Glomerular visceral epithelial cell (primary cell): ENCODE results near the gene FTH1.
A peak's percentile ranks its signal among the peaks of the same experiment; 100 is the strongest.
"Not testable (repeated sequence)": the region's sequence is repeated elsewhere in the genome, so short reads cannot be mapped to it uniquely, and the experiment has no call there.

Experiments used
- DNase-seq: peaks from one replicate; pipeline ENCODE4 v3.0.0-alpha.2; 2016; ENCODE audit errors: extremely low spot score

Gene FTH1

DNA sequence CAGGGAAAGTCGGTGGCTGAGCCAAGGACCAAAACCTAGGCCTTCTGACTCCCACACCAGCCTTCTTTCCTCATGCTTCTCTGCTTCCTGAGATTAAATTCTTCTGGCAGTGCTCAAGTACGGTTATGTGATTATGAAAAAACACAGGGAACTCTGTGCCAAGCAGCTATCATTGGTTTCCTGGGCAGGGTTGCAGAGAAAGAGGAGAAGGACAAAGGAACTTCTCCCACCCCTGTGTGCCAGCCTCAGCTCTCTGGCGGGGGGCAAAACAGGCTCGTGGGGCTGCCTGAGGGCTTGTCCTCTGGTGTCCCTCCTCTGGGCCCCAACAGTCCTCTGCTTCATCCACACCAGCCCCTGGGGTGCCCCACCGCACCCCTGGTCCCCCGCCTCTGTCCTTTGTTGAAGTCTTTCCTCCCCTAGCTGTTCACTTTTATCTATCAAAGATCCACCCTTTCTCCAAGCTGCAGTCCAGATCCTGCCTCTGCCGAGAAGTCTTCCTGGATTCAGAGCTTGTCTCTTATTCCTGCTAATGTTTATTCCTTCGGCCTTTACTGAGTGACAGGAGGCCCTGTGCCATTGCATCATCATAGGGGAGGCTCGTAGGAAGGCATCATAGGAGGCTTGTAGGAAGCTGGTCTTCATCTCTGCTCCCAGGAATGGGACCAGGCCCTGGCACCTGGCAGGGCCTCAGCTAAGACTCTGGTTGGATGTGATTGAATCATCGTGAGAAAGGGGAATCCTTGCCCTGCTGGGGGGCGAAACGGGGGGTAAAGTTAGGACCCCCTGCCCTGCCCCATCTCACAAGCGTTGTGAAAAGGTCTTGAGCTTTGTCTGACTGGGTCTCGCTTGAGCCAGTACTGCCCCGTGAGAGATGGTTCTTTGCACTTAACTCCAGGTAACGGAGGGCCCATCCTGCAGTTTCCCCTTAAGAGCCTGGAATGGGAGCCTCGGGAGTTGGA, 11.5 kb upstream of the FTH1 start:
- DNase-seq, result no peak

DNA sequence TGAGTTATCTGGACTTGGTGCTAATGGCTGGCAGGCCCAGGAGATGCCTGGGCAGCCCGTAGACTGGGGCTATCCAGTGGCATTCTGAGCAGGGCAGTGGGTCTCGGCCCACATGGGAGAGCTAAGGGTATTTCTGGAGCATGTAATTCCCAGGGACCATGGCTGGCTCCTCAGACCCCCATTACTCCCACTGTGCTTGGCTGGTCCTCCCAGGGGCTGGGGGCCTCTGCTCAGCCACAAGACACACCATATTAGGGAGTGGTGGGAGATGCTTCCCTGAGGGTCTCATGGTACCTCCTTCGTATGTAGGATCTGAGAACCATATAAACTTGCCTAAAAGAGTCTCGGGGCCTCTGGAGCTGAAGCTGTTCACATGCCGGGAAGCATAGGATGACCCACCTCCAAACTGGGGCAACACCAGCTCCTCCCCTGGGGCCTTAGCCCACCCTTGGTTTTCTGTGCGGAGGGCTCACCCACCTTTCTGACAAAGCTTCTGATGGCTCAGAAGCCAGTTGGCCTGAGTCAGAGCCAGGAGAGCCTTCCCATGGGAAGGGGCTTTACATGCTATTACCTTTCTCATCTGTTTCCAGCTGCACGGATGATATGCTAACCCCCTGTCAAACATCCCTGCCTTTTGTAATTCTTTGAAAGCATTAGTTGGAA, 9.5 kb upstream of the FTH1 start:
- DNase-seq, result no peak

DNA sequence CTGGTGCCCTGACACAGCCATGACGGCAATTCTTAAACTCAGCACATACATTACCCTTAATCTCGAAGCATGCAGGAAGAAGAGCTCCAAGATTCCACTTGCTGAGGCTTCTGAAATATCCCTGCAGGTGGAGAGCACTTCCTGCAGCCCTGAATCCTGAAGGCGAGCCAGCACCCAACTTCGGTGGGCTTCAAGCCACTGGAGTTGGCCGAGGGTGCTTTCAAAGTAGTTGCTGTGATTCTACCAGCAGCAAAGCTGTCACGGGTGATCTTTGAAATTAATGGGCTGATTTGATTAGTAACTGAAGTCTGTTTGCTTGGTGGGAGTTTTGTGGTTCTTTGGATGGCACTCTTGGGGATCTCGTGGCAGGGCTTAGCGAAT, 9.0 kb upstream of the FTH1 start:
- DNase-seq, result no peak

DNA sequence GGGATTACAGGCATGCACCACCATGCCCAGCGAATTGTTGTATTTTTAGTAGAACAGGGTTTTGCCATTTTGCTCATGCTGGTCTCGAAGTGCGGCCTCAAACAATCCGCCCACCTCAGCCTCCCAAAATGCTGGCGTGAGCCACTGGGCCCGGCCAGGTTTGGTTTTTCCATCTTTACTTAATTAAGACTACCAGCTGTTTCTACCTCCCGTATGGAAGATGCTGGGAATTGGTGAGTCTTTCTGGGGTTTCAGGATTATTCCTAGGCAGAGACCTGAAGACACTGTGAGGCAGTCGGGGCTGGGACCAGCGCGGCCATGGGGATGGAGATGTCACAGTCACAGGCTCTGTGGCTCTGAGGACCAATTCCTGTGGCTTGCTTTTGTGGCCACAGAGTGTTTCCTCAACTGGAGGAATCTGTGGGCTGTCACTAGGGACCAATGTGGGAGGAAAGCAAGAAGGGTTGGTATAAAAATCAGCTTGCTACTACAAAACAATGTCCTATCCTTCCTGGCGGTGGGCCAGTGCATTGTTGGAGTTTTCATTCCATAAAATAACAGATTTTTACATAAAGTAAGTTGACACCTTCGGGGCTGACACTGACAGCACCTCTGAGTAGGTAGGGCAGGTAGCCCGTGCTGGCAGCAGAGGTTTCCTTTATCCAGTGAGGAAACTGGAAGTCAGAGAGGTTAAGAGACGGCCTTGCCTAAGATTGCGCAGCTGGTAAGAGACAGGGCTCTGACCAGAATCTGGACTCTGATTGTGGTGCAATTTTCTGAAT, 8.4 kb upstream of the FTH1 start:
- no peak for DNase-seq

DNA sequence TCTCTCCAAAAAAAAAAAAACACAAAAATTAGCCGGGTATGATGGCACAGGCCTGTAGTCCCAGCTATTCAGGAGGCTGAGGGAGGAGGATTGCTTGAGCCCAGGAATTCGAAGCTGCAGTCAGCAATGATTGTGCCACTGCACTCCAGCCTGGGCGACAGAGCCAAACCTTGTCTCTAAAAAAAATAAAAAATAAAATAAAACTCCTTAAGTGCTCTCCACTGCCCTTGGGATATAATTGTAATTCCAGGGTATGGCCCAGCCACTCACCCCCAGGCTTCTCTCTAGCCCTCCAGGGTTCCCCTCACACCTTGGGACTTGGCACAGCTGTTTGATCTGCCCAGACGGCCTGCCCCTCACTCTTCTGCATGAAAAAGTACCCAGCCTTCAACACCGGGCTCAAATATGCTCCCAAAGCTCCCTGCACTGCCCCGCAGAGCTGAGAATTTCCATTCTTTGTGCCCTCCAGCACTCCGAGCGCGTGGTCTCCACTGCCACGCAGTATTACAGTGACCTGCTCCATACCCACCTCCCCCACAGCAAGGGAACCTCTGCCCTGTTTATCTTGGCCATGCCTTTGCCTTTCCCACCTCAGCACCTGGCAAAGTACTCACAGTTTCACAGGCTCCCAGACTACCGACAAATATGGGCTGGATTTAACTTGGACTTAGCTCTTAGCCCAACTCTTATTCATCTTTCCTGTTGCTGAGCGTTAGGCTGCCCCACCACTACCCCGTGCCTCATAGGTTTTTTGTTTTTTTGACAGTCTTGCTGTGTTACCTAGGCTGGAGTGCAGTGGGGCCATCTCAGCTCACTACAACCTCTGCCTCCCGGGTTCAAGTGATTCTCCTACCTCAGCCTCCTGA, 7.6 kb upstream of the FTH1 start:
- no peak for DNase-seq

DNA sequence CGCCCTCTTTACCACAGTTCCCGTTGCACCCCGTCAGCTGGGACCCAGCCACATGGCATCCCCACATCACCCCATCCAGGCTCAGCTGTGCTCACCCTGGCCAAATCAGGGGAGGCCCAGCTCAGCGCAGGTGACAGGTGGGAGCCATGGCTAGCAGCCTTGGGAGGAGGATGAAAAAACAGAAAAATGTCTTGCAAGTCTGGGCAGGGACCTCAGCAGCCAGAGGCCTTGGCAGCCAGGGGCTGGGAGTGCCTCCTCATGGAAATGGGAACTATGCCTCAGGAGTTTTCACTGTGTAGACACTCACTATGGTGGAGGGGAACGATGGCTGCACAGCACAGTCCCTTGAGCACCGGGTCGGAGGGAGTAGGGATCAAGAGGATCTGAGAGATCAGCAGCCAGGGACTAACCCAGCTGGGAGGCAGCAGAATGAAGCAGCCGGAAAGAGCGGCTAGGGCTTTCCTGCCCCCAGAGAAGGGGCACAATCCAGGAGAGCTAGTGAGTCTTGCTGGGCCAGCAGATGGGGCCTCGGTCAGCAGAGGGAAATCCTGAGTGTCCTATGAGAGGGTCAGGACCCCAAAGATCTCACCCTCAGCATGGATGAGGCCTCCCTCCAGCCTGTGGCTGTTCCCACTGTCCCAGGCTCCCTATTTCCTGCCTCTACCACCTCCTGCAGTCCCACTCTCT, 6.2 kb upstream of the FTH1 start:
- no peak for DNase-seq

DNA sequence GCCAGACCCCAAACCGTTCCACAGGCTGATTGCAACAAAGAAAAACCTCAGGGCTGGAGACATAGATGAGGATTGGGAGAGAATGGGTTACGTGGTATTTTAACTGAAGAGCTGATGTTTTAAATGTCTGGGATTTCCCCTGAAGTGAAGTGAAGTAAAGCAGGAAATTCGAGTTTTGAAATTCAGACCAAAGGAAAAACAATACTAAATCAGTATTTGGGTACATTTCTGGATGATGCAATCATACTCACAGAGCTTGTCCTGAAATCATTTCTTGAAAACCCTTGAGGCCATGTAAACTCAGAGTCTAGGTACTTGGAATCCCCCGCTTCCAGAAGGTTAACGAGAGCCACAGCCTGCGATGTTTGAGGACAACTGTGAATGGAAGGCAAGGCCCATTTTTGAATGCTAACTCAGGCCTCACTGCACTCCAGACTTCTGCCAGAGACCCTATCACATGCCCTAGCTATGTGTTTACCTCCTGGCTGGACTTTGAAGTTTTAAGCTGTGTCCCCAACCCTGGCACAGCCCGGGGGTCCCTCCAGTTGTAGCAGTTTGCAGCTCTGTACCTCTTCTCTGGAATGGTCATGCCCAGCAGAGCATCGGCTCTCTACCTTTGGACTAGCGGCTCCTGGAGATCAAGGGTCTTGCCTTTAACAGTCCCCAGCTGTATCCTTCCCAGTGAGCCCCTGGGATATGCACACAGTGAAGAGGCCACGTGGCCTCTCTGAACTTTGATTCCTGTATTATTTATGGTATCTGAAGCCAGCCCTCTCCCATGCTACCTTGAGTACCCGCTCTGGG, 5.4 kb upstream of the FTH1 start:
- peak; percentile 89 for DNase-seq

DNA sequence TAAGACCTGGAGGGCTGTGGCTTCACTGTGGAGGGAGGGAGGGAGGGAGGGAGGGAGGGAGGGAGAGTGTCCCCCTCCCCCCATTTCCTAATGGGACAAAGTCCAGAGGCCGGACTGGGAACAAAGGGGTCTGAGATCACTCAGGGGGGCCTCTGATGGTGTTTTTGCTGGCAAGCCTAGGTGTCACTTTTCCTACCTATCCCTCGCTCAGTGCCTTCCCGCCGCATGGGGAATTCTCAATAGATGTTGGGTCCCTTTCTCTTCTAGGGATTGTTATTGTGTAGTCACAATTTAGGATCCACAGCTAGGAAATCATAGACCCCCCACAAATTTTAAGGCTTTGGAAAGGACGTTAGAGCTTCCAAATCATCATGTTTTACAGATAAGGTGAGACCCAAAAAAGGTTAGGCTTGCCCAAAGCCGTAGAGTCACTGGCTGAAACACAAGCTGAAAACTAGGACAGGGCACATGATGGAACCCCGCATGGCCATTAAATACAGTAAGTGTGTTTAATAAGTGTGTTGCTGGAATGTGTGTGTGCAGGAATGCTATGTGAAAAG, 4.8 kb upstream of the FTH1 start:
- DNase-seq, result no peak

DNA sequence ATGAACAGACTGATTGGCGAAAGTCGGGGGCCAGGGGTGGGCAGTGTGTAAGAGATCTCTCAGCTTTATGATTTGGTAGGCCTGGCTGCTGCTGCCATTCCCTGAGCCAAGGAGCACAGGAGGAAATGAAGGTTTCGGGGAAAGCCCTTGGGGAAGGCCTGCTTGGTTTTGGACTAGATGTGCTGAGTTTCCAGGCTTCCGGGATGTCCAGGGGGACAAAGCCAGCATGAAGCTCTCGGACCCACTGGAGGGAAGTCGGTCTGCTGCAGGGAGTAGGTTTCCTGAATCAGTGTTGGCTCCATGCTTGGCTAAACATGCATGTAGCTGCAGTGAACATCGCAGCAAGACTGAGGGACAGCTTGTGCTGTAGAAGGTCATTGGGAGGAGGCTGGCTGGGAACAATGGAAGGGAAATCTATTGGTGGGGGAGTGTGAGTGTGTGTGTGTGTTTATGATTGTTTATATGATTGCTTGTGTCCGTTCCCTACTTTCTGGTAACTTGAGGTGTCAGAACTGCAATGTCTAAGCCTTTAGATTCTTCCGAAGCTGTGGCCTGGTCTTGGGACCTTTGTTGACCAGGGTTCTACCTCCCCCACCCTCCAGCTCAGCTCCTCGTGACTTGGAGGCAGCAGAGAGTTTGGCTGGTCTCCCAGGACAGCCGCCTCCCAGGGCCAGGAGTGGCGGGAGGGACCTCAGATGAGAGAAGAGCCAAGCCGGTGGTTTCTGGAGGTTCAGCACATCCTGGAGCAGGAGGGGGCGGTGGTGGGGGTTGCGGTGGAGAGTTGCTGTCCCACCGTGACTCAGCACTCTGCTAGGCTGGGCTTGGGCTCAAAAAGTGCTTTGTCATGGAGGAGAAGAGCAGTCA, 4.0 kb upstream of the FTH1 start:
- DNase-seq, result peak; percentile 99

DNA sequence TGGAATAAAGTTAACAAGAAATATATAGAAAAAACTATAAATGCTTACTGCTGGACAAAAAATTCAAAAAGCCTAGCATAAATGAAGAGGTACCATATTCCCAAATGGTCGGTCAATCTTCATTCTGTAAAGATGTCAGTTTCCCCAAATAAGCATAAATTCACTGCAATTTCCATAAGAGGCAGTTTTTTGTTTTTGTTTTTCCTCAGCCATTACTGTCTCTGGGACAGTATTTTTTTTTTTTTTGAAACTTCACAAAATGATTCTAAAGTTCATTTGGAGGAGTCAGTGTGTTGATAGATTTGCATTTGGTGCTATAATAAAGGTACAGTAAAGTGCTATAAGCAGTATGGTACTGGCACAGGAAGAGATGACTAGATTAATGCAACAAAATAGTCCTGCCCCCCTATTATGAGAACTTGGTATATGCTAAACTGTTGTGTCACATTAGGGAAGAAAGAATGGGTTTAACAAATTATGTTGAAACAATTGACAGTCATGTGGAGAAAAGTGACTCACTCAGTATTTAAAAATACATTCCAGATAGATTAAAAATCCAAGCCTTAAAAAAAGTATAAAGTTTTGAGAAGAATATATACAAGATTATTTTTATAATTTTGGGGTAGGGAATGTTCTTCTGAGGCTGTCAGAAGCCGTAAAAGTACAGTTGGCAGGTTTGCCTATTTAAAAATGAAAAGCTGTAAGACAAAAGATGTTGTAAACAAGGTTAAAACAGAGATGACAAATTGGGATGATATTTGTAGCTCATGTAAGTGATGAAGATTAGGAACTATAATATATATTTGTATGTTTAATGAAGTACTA, 2.6 kb upstream of the FTH1 start:
- peak; percentile 26 for DNase-seq

DNA sequence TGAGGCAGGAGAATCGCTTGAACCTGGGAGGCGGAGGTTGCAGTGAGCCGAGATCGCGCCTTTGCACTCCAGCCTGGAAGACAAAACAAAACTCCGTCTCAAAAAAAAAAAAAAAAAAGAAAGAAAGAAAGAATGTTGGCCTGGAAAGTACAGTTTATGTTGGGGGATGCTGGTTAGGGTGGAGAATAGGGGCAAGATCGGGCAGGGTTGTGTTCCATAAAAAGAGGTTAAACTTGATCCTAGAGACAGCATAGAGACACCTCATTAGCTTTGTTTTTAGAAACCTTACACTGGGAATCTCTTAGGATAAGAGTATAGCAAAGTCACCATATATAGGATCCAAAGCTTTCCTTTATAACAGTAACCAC, 1.9 kb upstream of the FTH1 start:
- no peak for DNase-seq

DNA sequence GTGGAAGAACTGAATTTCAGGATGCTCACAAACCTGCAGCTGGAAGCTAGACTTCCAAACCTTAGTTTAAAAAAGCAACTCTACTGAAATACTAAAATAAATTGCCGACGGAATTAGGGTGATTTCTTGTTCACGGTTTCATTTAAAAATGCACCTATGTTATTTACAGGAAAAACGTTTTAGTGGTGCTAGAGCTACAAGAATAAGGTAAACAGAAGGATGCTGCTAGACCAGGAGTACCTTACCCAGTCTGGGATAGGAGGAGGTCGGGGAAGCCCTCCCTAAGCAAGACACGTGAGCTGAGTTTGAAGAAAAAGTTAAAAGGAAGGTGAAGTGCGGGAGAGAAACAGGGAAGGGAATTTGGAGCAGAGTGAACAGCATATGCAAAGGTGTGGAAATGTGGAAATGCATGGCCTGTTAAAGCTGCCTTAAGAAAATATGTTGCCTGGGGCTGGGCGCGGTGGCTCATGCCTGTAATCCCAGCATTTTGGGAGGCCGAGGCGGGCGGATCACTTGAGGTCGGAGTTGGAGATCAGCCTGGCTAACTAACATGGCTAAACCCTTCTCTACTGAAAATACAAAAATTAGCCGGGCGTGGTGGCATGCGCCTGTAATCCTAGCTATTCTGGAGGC, 1.4 kb upstream of the FTH1 start:
- no peak for DNase-seq

DNA sequence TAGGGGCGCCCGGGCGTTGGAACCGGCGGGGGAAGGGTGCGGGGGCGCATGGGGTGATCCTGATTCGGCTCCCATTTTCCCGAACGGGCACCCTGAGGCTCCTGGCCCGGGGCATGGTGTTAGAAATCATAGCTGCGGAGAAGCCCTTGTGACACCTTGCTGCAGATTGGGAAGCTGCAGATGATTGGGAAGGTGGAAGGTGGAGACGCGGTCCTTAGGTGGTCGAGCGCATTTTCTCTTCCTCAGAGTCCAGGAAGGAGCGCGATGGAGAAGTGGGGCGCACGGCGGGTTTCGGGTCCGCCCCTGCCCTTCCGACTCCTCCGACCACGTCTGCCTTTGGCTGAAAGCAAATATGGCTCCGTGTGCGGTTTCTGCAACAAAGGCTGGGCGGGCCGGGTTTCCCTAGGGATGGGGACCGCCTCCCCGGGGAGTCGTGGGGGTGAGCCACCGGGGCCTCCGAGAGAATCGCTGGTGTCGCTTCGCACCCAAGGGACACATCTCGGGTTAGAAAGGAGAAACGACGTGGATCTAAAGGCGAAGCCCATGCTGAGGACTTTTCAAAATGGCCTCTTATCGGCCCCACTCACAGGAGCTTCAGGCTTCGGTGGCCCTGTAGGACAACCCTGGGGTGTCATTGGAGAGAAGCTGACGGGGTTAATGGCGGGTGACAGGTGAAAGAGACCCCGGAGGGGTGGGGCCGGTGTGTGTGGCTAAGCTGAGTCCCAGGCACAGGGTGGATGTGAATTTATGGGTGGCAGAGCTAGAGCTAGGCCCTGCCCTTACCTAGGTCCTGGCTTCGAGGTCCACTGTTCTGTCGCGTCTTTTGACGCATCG, 707 bp upstream of the FTH1 start:
- DNase-seq, result peak; percentile 32

DNA sequence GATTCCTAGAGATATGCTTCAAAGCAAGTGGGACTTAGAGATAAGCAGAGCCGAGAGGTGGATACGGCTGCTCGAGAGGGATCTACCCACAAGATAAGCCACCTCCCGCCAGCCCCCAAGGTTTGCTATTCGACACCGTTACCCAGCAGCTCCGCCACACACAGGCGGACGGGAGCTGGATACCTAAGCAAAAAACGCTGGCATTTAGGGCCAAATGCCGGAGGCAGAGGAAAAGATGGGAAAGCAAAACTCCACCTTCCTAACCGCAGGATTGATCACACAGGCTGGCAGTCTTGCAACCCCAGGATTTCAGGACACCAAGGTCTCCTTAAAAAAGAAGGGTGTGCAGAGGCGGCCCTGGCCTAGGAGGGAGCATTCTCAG, 709 bp downstream of the FTH1 start:
- DNase-seq, result peak; percentile 42

DNA sequence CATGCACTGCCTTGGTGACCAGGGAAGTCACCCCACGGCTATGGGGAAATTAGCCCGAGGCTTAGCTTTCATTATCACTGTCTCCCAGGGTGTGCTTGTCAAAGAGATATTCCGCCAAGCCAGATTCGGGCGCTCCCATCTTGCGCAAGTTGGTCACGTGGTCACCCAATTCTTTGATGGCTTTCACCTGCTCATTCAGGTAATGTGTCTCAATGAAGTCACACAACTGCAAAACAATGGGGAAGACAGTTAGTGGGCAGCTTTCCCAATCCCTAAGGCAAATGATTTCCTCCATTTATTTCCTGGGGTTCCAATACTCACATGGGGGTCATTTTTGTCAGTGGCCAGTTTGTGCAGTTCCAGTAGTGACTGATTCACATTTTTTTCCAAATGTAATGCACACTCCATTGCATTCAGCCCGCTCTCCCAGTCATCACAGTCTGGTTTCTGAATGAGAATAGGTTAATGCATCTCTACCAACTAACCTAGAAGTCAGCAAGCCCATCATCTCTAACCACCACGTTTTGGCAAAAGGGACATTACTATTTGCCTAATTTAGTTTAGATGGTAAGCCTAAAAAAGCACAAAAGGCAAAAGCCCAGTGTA, 2.7 kb downstream of the FTH1 start:
- not testable (repeated sequence) for DNase-seq

DNA sequence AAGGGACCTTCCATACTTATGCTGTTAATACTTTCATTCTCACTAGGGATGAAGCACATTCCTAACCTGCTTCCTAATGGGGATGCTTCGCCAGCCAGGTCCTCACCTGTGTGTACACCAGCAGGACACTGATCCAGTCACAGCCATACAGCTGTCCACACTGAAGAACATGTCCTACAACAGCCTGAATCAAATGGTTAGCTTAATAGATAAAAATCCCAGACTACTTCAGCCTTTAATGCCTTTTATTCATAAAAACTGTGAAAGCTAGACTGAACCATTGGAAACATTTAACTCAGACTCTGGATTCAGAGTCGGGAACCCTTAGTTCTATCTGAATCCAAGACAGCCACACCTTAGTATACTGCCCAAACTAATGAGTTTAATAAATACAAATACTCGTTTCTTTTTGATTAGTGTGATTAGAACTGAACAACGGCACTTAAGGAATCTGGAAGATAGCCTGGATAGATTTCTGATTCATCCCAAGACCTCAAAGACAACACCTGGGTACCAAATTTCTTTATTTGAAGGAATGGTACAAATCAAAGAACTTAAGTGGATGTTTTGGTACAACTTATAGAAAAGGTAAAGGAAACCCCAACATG, 3.3 kb downstream of the FTH1 start:
- DNase-seq, result no peak
